Dermis microvascular lymphatic vessel endothelial cell (primary cell): ENCODE measurements around the gene TPRN. TPM values are rescaled to one million over a fixed set of nuclear protein-coding genes. Genes with fewer than 3 reads are reported as not detected.

Experiments used
- DNase-seq, 2 donors: peaks; one replicate each; pipeline versions ENCODE4 v3.0.0 to v3.0.0-alpha.2; 2010; ENCODE audit warnings: low read depth in 2 of 2
- total RNA-seq: library from RNA; depleted of rRNA; stranded (reverse); fragments of >200 nt; gene quantifications from 2 replicates; pipeline ENCODE4 v1.2.1, GENCODE V29; 2014

The TPRN gene
- total RNA-seq, 1 donor from 2014 or later, result 3.3 TPM

- DNase-seq, result peak; percentile 51 to 85
Observed at GRCh38 chr9:137236238-137236935, 35.8 kb upstream of the TPRN start.

GRCh38 chr9:137235424-137236237 lies 35.1 kb upstream of the TPRN start:
- no peak for DNase-seq

- DNase-seq, result no peak
Observed at GRCh38 chr9:137234758-137235423, 34.4 kb upstream of the TPRN start.

- no peak for DNase-seq
Observed at GRCh38 chr9:137234055-137234697, 33.6 kb upstream of the TPRN start.

GRCh38 chr9:137233143-137233980 lies 32.8 kb upstream of the TPRN start:
- DNase-seq, result no peak

GRCh38 chr9:137232510-137232909 lies 32.0 kb upstream of the TPRN start:
- no peak for DNase-seq

GRCh38 chr9:137232101-137232500 lies 31.6 kb upstream of the TPRN start:
- DNase-seq, result no peak

- no peak for DNase-seq
Observed at GRCh38 chr9:137231372-137232039, 31.0 kb upstream of the TPRN start.

GRCh38 chr9:137230705-137231371 lies 30.3 kb upstream of the TPRN start, which contains the start of gene SLC34A3:
Gene SLC34A3 (plus strand): TSS chr9:137230901. CDS start chr9:137231703, 802 bp downstream.
- DNase-seq, result no peak

GRCh38 chr9:137229903-137230704 lies 29.6 kb upstream of the TPRN start:
- DNase-seq, result no peak

- DNase-seq, result no peak
Observed at GRCh38 chr9:137228968-137229896, 28.7 kb upstream of the TPRN start.

- DNase-seq, result no peak
Observed at GRCh38 chr9:137228506-137228967, 28.0 kb upstream of the TPRN start.

GRCh38 chr9:137227853-137228505 lies 27.4 kb upstream of the TPRN start:
- no peak for DNase-seq

- peak; percentile 47 to 78 for DNase-seq
Observed at GRCh38 chr9:137227054-137227852, 26.7 kb upstream of the TPRN start, which contains the start of gene RNF224. Gene RNF224 (plus strand): TSS chr9:137227502. CDS start chr9:137228336, 834 bp downstream.

GRCh38 chr9:137226338-137227053 lies 26.0 kb upstream of the TPRN start:
- DNase-seq, result no peak
